PC-9 (cell line): ENCODE measurements around the gene BRF1. TPM values are rescaled to one million over a fixed set of nuclear protein-coding genes. Genes with fewer than 3 reads are reported as not detected.
A peak's percentile ranks its signal among the peaks of the same experiment; 100 is the strongest.

Experiments used
- BruUV-seq: library from RNA; stranded (reverse); fragments of 400-500 nt; replicated peaks from 2 replicates; lab custom pipeline; 2021; lab: Mats Ljungman, UMichigan
- CTCF ChIA-PET: fragments of 300-600 bp; sonication (Branson Sonifier 250); formaldehyde crosslinking; loops from one replicate; lab custom pipeline; 2022; ENCODE audit warnings: antibody characterized with exemption; lab: Charles Lee
- POLR2A ChIA-PET: fragments of 300-600 bp; sonication (Branson Sonifier 250); formaldehyde crosslinking; loops from one replicate; lab custom pipeline; 2022; ENCODE audit warnings: antibody characterized with exemption; ENCODE audit not compliant: unreplicated experiment; lab: Charles Lee
- DNase-seq, 2 experiments: peaks; one replicate each; pipeline versions ENCODE4 v3.0.0 to v3.0.0-alpha.2; 2015 to 2022; ENCODE audit warnings: mixed read lengths in 1 of 2
- H2AFZ ChIP-seq: fragments of 200-600 bp; sonication (generic); 2 replicates; pipeline ENCODE4 v1.8.1; 2017; ENCODE audit warnings: antibody characterized with exemption
- H3F3A ChIP-seq: fragments of 200-600 bp; sonication (generic); 2 replicates; pipeline ENCODE4 v1.8.1; 2017; ENCODE audit warnings: antibody characterized with exemption, mild to moderate bottlenecking, low read depth; ENCODE audit not compliant: insufficient read depth
- H3K27ac ChIP-seq: fragments of 200-600 bp; sonication (generic); 2 replicates; pipeline ENCODE4 v1.6.1; 2016; ENCODE audit warnings: mixed run types
- H3K27me3 ChIP-seq: fragments of 200-600 bp; sonication (generic); 2 replicates; pipeline ENCODE4 v1.6.1; 2016; ENCODE audit warnings: low read depth, mixed run types; ENCODE audit not compliant: insufficient read depth
- H3K36me3 ChIP-seq: fragments of 200-600 bp; sonication (generic); 2 replicates; pipeline ENCODE4 v1.6.1; 2016; ENCODE audit warnings: low read depth, mixed run types
- H3K4me1 ChIP-seq: fragments of 200-600 bp; sonication (generic); replicated peaks from 2 replicates; pipeline ENCODE4 v1.6.1; 2016; ENCODE audit warnings: mixed run types; ENCODE audit not compliant: insufficient read depth
- H3K4me2 ChIP-seq: fragments of 200-600 bp; sonication (generic); 2 replicates; pipeline ENCODE4 v1.6.1; 2017; ENCODE audit warnings: mixed run types
- H3K4me3 ChIP-seq: fragments of 200-600 bp; sonication (generic); 2 replicates; pipeline ENCODE4 v1.6.1; 2016; ENCODE audit warnings: mixed run types
- H3K79me2 ChIP-seq: fragments of 200-600 bp; sonication (generic); 2 replicates; pipeline ENCODE4 v1.6.1; 2017; ENCODE audit warnings: low read depth, mixed run types
- H3K9me2 ChIP-seq: fragments of 200-600 bp; sonication (generic); 2 replicates; pipeline ENCODE4 v1.8.1; 2017; ENCODE audit warnings: mild to moderate bottlenecking; ENCODE audit not compliant: insufficient read depth
- H3K9me3 ChIP-seq: fragments of 200-600 bp; sonication (generic); 2 replicates; pipeline ENCODE4 v1.8.1; 2016; ENCODE audit warnings: low read depth; ENCODE audit not compliant: insufficient read depth
- H4K20me1 ChIP-seq: fragments of 200-600 bp; sonication (generic); 2 replicates; pipeline ENCODE4 v1.8.1; 2017; ENCODE audit not compliant: insufficient read depth
- CTCF ChIP-seq: fragments of 200-600 bp; sonication (generic); conservative IDR thresholded peaks from 2 replicates; pipeline ENCODE4 v1.6.1; 2017; ENCODE audit warnings: mixed run types, antibody characterized with exemption, mild to moderate bottlenecking, moderate library complexity
- EZH2 ChIP-seq: fragments of 200-600 bp; sonication (generic); IDR thresholded peaks from 2 replicates; pipeline ENCODE4 v1.8.0; 2017; ENCODE audit warnings: antibody characterized with exemption, low read depth
- intact Hi-C: fragments of 100-400 bp; cut with micrococcal nuclease; formaldehyde crosslinking; loops from one replicate; pipeline ENCODE4 v1.10.0; 2022; ENCODE audit not compliant: unreplicated experiment
- total RNA-seq: library from RNA; stranded (reverse); gene quantifications from 2 replicates; pipeline ENCODE4 v1.2.3, GENCODE V29; 2021

The BRF1 gene
- total RNA-seq, 1 experiment from 2014 or later, result 24.8 TPM

- DNase-seq, result no peak
- Histone ChIP-seq H2AFZ (no peak overlapping the region), H3K9me2 (no peaks in the 10 kb centered on the region), H3K4me2 (peak overlapping the region; percentile 70), H4K20me1 (peaks cover 13% of the 10 kb centered on the region; the same call in 1 of the 2 replicates), H3F3A (peaks cover 7% of the 10 kb centered on the region; the same call in 1 of the 2 replicates), H3K4me3 (peak overlapping the region; percentile 47; the same call in 1 of the 2 replicates), H3K79me2 (no peaks in the 10 kb centered on the region), H3K36me3 (no peaks in the 10 kb centered on the region), H3K27me3 (no peaks in the 10 kb centered on the region), H3K9me3 (no peaks in the 10 kb centered on the region), H3K4me1 (peaks cover 11% of the 10 kb centered on the region), H3K27ac (no peak overlapping the region)
- intact Hi-C loops, result no loop called here
- no peak for TF ChIP-seq EZH2
- CTCF ChIA-PET, result no interaction called here
- BruUV-seq, result no TSS peak
- POLR2A ChIA-PET, result no interaction called here
Observed at GRCh38 chr14:105181549-105182295, 119.1 kb downstream of the BRF1 start.

GRCh38 chr14:105180592-105181548, 119.9 kb downstream of the BRF1 start, which contains the start of gene NUDT14:
TSS of gene NUDT14 (minus strand) at chr14:105181312. CDS start at chr14:105181209, 103 bp downstream.
- TF ChIP-seq CTCF (no peak), EZH2 (no peak)
- Histone ChIP-seq H3K9me2 (no peaks in the 10 kb centered on the region), H3K79me2 (no peaks in the 10 kb centered on the region), H3K9me3 (no peaks in the 10 kb centered on the region), H3K27me3 (no peaks in the 10 kb centered on the region), H3K4me1 (peaks cover 16% of the 10 kb centered on the region), H2AFZ (no peak within 1 kb of the TSS), H3K4me2 (peak within 1 kb of the TSS; percentile 90), H3K4me3 (peak within 1 kb of the TSS; percentile 60; the same call in 1 of the 2 replicates), H3K27ac (no peak within 1 kb of the TSS), H3K36me3 (no peaks in the 10 kb centered on the region), H3F3A (peaks cover 7% of the 10 kb centered on the region), H4K20me1 (peaks cover 13% of the 10 kb centered on the region; the same call in 1 of the 2 replicates)
- intact Hi-C loops, result no loop called here
- DNase-seq, result peak; percentile 51 to 80
- ChIA-PET CTCF (no interaction called here), POLR2A (no interaction called here)
- BruUV-seq, result no TSS peak

- Histone ChIP-seq H3K79me2 (no peaks in the 10 kb centered on the region), H3K27ac (no peak overlapping the region), H3K9me3 (no peaks in the 10 kb centered on the region), H3K27me3 (no peaks in the 10 kb centered on the region), H3K36me3 (no peaks in the 10 kb centered on the region), H3K4me2 (no peak overlapping the region), H2AFZ (no peak overlapping the region), H3F3A (peaks cover 10% of the 10 kb centered on the region), H3K4me3 (no peak overlapping the region), H3K9me2 (no peaks in the 10 kb centered on the region), H3K4me1 (peaks cover 16% of the 10 kb centered on the region), H4K20me1 (peaks cover 13% of the 10 kb centered on the region; the same call in 1 of the 2 replicates)
- no peak for DNase-seq
- TF ChIP-seq EZH2, result no peak
- no peak for TF ChIP-seq CTCF
- intact Hi-C loops, result no loop called here
- CTCF ChIA-PET, result no interaction called here
- POLR2A ChIA-PET, result no interaction called here
- BruUV-seq, result no TSS peak
Observed at GRCh38 chr14:105179191-105179590, 121.6 kb downstream of the BRF1 start.
